Measurements from ENCODE around the gene PLAC8L1.
"Not testable (repeated sequence)": the region's sequence is repeated elsewhere in the genome, so short reads cannot be mapped to it uniquely, and the experiment has no call there.

PLAC8L1 gene

GRCh38 chr5:146105477-146105876 lies at the start of gene PLAC8L1:
TSS of gene PLAC8L1 (minus strand) at chr5:146105577. CDS start at chr5:146104311, 1,266 bp downstream.
- DNase-seq, result no peak

DNA sequence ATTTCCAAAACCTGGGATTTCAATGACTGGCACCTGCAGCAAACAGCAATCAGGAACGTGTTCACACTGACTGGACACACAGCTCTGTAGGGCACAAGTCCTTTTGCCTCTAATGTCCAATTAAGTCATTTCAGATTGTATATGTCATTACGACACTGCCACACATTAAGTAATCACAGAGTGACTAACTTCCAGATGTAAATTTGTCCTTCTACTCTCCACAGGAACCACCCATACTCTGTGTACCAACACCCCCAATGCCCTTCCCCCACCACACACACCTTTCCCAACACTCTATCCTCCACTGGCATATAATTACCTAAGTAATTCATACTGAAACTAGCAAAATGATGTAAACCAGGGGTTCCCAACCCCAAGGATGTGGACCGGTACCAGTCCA lies 46.6 kb upstream of the PLAC8L1 start:
- no peak for DNase-seq

GRCh38 chr5:146137967-146138403 lies 32.6 kb upstream of the PLAC8L1 start:
- no peak for DNase-seq

GRCh38 chr5:146130440-146131045 lies 25.2 kb upstream of the PLAC8L1 start:
- no peak for DNase-seq

GRCh38 chr5:146126068-146126467 lies 20.7 kb upstream of the PLAC8L1 start:
- DNase-seq, result no peak

GRCh38 chr5:146124580-146124979 lies 19.2 kb upstream of the PLAC8L1 start:
- DNase-seq, result no peak

- not testable (repeated sequence) for DNase-seq
Observed at GRCh38 chr5:146121451-146121850, 16.1 kb upstream of the PLAC8L1 start.

DNA sequence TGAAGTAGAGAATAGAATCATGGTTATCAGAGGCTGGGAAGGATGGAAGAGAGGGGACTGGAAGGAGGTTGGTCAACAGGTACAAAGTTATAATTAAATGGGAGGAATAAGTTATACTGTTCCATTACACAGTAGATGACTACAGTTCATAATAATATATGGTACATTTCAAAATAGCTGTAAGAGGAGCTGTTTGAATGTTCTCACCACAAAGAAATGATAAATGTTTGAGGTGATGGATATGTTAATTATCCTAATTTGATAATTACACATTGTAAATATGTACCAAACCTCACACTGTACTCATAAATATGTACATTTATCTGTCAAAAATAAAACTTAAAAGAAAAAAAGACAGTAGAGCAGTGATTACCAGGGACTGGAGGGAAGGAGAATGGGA lies 12.9 kb upstream of the PLAC8L1 start:
- no peak for DNase-seq

DNA sequence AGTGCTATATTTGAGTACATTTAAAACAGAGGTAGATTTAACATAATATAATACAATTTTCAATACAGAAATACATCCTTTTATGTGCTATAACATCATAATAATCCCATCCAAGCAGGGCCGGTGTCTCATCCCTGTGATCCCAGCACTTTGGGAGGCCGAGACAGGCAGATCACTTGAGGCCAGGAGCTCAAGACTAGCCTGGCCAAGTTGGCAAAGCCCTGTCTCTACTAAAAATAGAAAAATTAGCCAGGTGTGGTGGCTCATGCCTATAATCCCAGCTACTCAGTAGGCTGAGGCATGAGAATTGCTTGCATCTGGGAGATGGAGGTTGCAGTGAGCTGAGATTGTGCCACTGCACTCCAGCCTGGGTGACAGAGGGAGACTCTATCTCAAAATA lies 11.8 kb upstream of the PLAC8L1 start:
- DNase-seq, result not testable (repeated sequence)

GRCh38 chr5:146116361-146116760 lies 11.0 kb upstream of the PLAC8L1 start:
- DNase-seq, result no peak

GRCh38 chr5:146112476-146112875 lies 7.1 kb upstream of the PLAC8L1 start:
- DNase-seq, result no peak

- DNase-seq, result no peak
Observed at GRCh38 chr5:146111409-146111808, 6.0 kb upstream of the PLAC8L1 start.

GRCh38 chr5:146109379-146109778 lies 4.0 kb upstream of the PLAC8L1 start:
- DNase-seq, result no peak

DNA sequence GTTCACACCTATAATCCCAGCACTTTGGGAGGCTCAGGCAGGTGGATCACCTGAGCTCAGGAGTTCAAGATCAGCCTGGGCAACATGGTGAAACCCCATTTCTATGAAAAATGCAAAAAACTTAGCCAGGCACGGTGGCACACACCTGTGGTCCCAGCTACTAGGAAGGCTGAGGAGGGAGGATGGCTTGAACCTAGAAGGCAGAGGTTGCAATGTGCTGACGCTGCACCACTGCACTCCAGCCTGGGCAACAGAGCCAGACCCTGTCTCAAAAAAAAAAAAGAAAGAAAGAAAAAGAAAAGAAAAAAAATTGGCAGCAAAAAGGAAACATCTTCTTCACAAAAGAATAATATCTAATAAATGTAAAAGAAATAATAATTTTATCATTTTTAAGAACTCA lies 3.5 kb upstream of the PLAC8L1 start:
- DNase-seq, result not testable (repeated sequence)

- no peak for DNase-seq
Observed at GRCh38 chr5:146107901-146108300, 2.5 kb upstream of the PLAC8L1 start.

- DNase-seq, result no peak
Observed at GRCh38 chr5:146103594-146103993, 1.8 kb downstream of the PLAC8L1 start.

- DNase-seq, result no peak
Observed at GRCh38 chr5:146101646-146102045, 3.7 kb downstream of the PLAC8L1 start.

GRCh38 chr5:146098047-146098446 lies 7.3 kb downstream of the PLAC8L1 start:
- no peak for DNase-seq

GRCh38 chr5:146091881-146092280 lies 13.5 kb downstream of the PLAC8L1 start:
- no peak for DNase-seq

DNA sequence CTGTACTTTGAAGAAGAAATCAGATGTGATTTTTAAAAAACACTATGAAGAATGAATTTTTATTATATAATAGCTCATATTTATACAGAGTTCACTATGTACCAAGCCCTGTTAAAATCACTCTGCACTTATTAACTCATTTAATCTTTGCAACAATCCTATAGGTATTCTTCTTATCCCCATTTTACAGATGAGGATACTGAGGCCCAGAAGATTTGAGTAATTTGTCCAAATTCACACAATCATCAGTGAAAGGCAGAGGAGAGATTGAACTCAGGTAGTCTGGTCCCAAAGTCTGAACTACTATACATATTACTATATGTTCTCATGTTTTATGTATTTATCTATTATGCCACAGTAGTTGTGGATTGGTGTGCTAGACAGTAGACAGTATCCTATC lies 16.1 kb downstream of the PLAC8L1 start:
- DNase-seq, result no peak

DNA sequence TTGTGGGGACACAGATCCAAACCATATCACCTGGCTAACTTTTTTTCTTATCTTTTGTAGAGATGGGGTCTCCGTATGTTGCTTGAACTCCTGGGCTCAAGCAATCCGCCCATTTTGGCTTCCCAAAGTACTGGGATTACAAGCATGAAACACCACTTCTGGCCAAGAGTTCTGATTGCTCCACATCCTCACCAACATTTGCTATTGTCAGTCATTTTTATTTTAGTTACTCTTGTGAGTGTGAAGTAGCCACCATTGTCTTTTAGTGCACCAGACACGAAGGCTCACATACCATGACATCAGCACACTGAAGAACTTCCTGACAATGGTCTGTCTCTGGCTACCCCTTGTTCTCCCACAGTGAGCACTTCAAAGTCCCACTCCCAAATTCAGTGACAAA lies 17.3 kb downstream of the PLAC8L1 start:
- DNase-seq, result no peak

GRCh38 chr5:146084376-146084775 lies 21.0 kb downstream of the PLAC8L1 start:
- DNase-seq, result no peak

DNA sequence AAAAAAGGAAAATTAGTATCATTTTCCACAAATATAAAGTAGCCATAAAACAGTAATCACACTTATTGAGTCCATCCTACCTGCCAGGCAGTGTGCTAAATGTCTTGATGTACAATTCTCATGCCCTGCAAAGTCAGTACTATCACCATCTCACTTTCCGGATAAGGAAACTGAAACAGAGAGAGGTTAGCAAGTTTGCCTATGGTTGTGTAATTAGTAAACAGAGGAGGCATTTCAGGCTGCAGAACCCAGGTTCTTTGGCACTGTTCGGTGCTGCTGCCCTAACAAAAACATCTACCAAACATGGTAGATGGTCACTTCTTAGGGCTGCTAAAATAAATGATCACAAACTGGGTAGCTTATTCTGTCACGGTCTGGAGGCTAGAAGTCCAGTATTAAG lies 22.6 kb downstream of the PLAC8L1 start:
- no peak for DNase-seq

DNA sequence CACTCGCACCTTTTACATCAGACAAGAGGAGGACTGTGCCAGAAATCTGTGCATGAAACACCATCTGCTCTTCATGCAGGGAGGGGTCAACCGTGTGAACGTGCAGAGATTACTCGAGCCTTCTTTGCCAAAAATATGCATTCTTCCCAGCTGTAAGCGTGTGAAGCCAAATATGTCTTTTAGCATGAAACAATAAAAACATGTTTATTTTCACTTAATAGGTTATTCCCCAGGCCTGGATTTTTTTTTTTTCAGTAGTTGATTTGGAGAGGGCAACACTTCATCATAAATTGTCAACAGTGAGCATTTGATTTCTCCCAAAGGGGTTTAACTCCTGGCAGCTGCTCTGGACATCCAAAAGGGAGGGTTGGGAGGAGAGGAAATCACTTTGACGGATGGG lies 23.8 kb downstream of the PLAC8L1 start:
- DNase-seq, result no peak

DNA sequence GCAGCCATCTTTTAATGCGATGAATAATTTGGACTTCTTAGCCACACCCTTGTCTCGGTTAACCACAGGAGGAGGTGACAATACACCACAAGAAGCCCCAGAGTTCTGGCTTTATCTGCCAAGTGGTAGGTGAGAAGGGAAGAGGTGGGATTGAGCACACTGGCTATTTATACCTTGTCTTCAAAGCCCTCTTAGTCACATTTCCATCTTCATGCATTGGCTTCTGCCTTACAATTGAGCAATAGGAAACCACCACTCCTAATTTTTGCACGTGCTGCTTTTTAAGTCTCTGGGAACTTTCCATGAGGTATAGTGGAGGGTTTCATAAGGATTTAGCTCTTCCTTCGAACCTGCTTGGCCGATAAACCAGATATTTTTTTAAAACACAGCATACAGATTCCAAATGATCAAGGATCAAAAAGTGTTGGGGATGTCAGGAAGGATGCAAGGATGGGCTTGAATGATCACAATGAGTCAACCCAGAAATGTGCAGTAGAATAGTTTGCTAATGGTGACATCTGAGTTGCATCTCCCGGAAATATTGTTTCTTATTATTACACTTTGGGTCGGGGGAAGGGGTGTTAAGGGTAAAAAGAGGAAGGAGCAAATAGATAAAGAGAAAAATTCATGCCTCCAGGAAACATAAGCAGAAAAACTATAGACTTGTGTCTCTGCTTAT lies 25.5 kb downstream of the PLAC8L1 start:
- DNase-seq, result no peak
